Prostate gland (tissue), 2 donors: ENCODE data around the gene TVP23C. TPM values are rescaled to one million over a fixed set of nuclear protein-coding genes. Genes with fewer than 3 reads are reported as not detected.

Source experiments
- DNase-seq: peaks from one replicate; pipeline ENCODE4 v3.0.0-alpha.2; 2019; ENCODE audit warnings: low spot score
- H3K27ac ChIP-seq, 2 donors: fragments of 200-600 bp; sonication (generic); 2 replicates each; pipeline ENCODE4 v1.5.1; 2017 to 2019
- H3K27me3 ChIP-seq: fragments of 200-600 bp; sonication (generic); replicated peaks from 2 replicates; pipeline ENCODE4 v1.5.1; 2019; ENCODE audit not compliant: insufficient read depth
- H3K36me3 ChIP-seq, 2 donors: fragments of 200-600 bp; sonication (generic); 1 replicate in 1 of 2; 2 replicates in 1 of 2; pipeline versions ENCODE4 v1.5.1 to v1.8.1; 2017 to 2019
- H3K4me1 ChIP-seq: fragments of 200-600 bp; sonication (generic); replicated peaks from 2 replicates; pipeline ENCODE4 v1.5.1; 2019
- H3K4me3 ChIP-seq, 2 donors: fragments of 200-600 bp; sonication (generic); 2 replicates each; pipeline ENCODE4 v1.5.1; 2017 to 2019
- H3K9me3 ChIP-seq: fragments of 200-600 bp; sonication (generic); 2 replicates; pipeline ENCODE4 v1.5.1; 2017
- POLR2A ChIP-seq: fragments of 450-650 bp; IDR thresholded peaks from one replicate; pipeline ENCODE4 v1.6.1; 2016; ENCODE audit warnings: antibody characterized with exemption, mild to moderate bottlenecking
- POLR2AphosphoS5 ChIP-seq: sonication (generic); formaldehyde crosslinking; IDR thresholded peaks from one replicate; pipeline ENCODE4 v1.6.1; 2017; ENCODE audit warnings: antibody characterized with exemption
- WGBS: methylation state at CpG from one replicate; pipeline ENCODE4 v1.1.5; 2018; 5-methylcytosine and 5-hydroxymethylcytosine counted together
- intact Hi-C: fragments of 100-400 bp; cut with DNase I; formaldehyde crosslinking; loops from one replicate; pipeline ENCODE4 v1.14.2; 2022
- total RNA-seq, 2 donors: library from RNA; depleted of rRNA; stranded (reverse); fragments of >200 nt; gene quantifications; one replicate each; pipeline ENCODE4 v1.1.0, GENCODE V29; 2016
- TF ChIP-seq, protein P1 (sequence below), 4 experiments: fragments of 200-600 bp in 2 of 4; fragments of 450-650 bp in 2 of 4; sonication (generic) in 2 of 4; IDR thresholded peaks; 1 replicate in 3 of 4; 2 replicates in 1 of 4; pipeline ENCODE4 v1.5.1; 2016 to 2019; ENCODE audit warnings: antibody characterized with exemption in 4 of 4, mild to moderate bottlenecking in 2 of 4, moderate library complexity in 2 of 4

The TVP23C gene
- total RNA-seq, 2 donors from 2014 or later = 16.9 to 19.4 TPM

DNA sequence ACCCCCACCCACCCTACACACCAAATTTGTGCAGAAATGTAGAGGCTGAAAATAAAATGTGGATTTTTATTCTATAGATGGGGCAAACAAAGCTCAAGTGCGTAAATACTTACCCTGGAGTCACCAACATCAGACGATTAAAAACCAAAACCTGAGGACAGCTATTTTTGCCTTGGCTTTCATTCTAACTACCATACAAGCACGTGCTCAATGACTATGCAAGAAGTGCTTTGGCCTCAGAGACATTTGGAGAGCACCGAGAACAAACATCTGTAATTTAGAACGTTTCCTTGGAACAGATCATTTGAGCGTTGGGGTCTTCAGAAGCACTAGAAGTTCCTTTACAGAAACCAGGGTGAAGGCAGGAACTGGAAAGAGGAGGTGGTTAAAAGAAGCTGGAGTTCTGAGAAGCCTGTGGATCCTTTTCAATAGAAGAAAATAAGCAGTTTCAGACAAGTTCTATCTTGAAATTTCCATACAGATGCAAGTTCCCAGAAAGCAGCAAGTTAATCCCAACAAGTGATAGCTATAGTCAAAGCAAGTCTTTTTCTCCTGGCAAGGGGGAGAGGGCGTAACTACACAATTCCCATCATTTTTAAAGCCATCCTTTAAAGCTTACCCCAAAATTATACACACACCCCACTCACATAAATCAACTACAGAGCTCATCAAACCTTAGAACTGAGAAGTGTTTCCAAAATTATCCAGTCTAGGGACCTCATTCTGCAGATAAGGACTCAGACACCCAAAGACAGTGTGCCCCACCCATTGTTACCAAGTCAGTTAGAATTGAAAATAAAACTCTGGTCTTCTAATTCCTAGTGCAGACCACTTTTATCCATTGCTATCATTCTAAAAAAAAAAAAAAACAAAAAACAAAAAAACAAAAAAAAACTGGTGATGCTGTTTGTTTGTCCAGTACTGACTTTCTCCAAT lies 66.3 kb downstream of the TVP23C start:
- no peak for DNase-seq
- TF ChIP-seq, protein P1, sequence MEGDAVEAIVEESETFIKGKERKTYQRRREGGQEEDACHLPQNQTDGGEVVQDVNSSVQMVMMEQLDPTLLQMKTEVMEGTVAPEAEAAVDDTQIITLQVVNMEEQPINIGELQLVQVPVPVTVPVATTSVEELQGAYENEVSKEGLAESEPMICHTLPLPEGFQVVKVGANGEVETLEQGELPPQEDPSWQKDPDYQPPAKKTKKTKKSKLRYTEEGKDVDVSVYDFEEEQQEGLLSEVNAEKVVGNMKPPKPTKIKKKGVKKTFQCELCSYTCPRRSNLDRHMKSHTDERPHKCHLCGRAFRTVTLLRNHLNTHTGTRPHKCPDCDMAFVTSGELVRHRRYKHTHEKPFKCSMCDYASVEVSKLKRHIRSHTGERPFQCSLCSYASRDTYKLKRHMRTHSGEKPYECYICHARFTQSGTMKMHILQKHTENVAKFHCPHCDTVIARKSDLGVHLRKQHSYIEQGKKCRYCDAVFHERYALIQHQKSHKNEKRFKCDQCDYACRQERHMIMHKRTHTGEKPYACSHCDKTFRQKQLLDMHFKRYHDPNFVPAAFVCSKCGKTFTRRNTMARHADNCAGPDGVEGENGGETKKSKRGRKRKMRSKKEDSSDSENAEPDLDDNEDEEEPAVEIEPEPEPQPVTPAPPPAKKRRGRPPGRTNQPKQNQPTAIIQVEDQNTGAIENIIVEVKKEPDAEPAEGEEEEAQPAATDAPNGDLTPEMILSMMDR (IDR thresholded peaks at IDR 0.05) = no peak
- TF ChIP-seq POLR2A = no peak
- intact Hi-C loops = no loop called here
- no peaks in the 10 kb centered on the region for H3K27me3 ChIP-seq
- no peak overlapping the region for H3K27ac ChIP-seq
- no peaks in the 10 kb centered on the region for H3K4me1 ChIP-seq
- H3K36me3 ChIP-seq = no peaks in the 10 kb centered on the region
- WGBS = 60% methylated on average over 7 of the region's 7 CpGs
- no peak overlapping the region for H3K4me3 ChIP-seq
- H3K9me3 ChIP-seq = no peaks in the 10 kb centered on the region

DNA sequence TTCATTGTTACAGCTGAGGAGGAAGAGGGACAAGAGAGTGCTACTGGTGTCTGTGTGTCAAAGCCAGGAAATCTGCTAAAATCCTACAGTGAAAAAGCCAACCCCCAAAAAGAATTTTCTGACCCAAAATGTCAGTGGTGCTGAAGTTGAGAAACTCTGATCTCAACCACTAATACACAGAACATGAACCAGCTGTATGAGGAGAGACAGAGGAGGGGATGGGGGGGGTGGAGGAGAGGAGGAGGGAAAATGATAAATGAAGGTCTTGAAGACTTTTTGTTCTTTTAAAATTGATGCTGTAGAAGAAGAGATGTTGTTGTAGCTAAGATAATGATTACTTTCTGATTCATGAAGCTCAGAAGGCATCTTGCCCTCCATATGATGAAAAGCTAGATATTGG lies 68.5 kb downstream of the TVP23C start:
- intact Hi-C loops = no loop called here
- Histone ChIP-seq H3K36me3 (no peaks in the 10 kb centered on the region), H3K9me3 (no peaks in the 10 kb centered on the region), H3K4me1 (no peaks in the 10 kb centered on the region), H3K4me3 (no peak overlapping the region), H3K27ac (no peak overlapping the region), H3K27me3 (no peaks in the 10 kb centered on the region)
- DNase-seq = no peak
- TF ChIP-seq POLR2A = no peak
- no peak for TF ChIP-seq POLR2AphosphoS5
- TF ChIP-seq, protein P1 (IDR thresholded peaks at IDR 0.05) = no peak

DNA sequence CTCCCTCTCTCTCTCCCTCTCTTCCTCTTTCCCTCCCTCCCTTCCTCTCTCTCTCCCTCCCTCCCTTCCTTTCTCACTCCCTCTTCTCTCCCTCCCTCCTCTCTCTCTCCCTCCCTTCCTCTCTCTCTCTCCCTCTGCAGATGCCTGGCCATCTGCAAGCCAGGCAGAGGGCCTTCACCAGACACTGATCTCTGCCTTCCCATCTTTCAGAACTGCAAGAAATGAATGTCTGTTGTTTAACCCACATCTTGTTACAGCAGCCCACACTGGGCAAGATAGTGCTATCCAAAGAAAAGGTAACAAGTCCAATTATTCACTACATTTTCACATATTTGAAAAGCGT lies 69.6 kb downstream of the TVP23C start:
- intact Hi-C loops = no loop called here
- DNase-seq = no peak
- TF ChIP-seq, protein P1 (IDR thresholded peaks at IDR 0.05) = no peak
- TF ChIP-seq POLR2AphosphoS5 (no peak), POLR2A (no peak)
- Histone ChIP-seq H3K27me3 (no peaks in the 10 kb centered on the region), H3K27ac (no peak overlapping the region), H3K36me3 (no peaks in the 10 kb centered on the region), H3K4me3 (no peak overlapping the region), H3K4me1 (no peaks in the 10 kb centered on the region), H3K9me3 (no peaks in the 10 kb centered on the region)
- 46% methylated on average over 1 of the region's 1 CpG for WGBS

DNA sequence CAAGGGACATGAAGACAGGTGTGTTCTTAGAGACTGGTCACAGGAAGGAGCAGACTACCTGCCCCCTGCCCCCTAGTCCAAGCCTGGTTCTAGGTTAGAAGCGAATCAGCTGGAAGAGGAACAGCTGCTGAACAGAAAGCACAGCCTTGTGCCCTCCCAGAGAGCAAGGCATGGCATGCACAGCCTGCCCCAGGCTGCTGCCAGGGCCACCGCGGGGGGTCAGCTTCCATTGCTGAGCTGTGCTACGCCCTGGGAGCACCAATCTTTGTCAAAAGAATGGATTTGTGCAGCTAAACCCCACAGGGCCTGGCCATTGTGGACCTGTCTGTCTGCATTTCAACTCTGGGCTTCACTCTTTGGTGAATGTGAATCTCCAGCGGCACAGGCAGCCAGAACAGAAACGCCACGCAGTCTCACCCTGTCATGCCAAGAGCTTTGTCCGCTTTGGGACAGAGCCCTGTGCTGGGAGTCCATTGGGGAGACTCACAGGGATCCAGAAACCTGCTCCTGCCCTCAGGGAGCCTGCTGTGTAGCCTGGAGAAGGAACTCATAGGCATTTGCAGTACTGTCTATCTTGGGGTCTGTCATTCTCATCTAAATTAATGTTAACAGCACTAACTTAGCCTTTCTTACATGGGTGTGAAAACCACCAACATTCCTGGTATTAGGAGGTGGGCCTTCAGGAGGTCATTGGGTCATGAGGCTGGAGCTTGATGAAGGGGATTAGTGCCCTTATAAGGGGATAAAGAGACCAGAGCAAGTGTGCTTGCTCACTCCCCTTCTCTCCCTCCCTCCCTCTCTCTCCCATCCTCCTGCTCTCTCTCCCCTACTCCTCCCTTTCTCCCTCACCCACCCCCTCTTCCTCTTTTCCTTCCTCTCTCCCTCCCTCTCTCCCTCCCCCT lies 70.2 kb downstream of the TVP23C start:
- intact Hi-C loops = no loop called here
- 92% methylated on average over 8 of the region's 8 CpGs for WGBS
- TF ChIP-seq, protein P1 (IDR thresholded peaks at IDR 0.05) = no peak
- TF ChIP-seq POLR2AphosphoS5 (no peak), POLR2A (no peak)

More for the DNA sequence above, 70.2 kb downstream of the TVP23C start:
- Histone ChIP-seq H3K27ac (no peak overlapping the region), H3K9me3 (no peaks in the 10 kb centered on the region), H3K4me1 (no peaks in the 10 kb centered on the region), H3K4me3 (no peak overlapping the region), H3K36me3 (no peaks in the 10 kb centered on the region), H3K27me3 (no peaks in the 10 kb centered on the region)
- DNase-seq = no peak
